Measurements from ENCODE around the gene TFEC. TPM values are rescaled to one million over a fixed set of nuclear protein-coding genes. Genes with fewer than 3 reads are reported as not detected.

TFEC gene
- total and polyA plus RNA-seq, 2 of the 4 experiments (the other 2 are of a cell fraction): under 0.01 to 0.02 TPM

DNA sequence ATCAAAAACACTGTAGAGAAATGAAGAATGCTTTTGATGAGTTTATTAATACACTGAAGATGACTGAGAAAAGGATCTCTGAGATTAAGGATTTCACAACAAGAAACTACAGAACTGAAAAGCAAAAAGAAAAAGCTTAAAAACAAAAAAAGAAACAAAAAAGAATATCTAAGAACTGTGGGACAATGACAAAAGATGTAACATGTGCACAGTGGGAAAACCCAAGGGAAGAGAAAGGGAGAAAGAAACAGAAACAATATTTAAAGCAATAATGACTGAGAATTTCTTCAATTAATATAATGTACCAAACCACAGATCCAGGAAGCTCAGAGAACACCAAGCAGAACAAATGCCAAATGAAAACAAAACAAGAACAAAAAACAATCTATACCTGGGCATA, 42.2 kb downstream of the TFEC start:
- no peak overlapping the region for H4K5ac ChIP-seq (ENCODE audit: low read depth, low read length)
- in situ Hi-C loops (cut with MboI; ENCODE audit: low sequenced_read_pairs) (no loop called here), dilution Hi-C loops (cut with HindIII; ENCODE audit: low sequenced_read_pairs, unreplicated experiment) (no loop called here), intact Hi-C loops (cut with micrococcal nuclease) (no loop called here)
- H3K4me2 ChIP-seq (ENCODE audit: low read depth, low read length): no peak overlapping the region
- no peak overlapping the region for H2BK20ac ChIP-seq (ENCODE audit: low read depth, low read length)
- H3K4ac ChIP-seq (ENCODE audit: low read depth, low read length): no peak overlapping the region
- no peak overlapping the region for H3K56ac ChIP-seq (ENCODE audit: extremely low read depth, insufficient read depth, low read length)
- ChIA-PET CTCF (no interaction called here), POLR2A (ENCODE audit: unreplicated experiment) (no interaction called here)
- H3K9me1 ChIP-seq (ENCODE audit: insufficient read depth, low read length): no peaks in the 10 kb centered on the region; the same call in 1 of the 2 replicates
- H3K9me3 ChIP-seq (ENCODE audit: control insufficient read depth, insufficient read depth, low read length): no peaks in the 10 kb centered on the region
- no peak overlapping the region for H2BK120ac ChIP-seq (ENCODE audit: low read depth, low read length)
- no peaks in the 10 kb centered on the region for H3K27me3 ChIP-seq (ENCODE audit: control insufficient read depth, insufficient read depth, low read length)
- no peak overlapping the region for H4K8ac ChIP-seq (ENCODE audit: low read depth in 2 of 2, low read length in 2 of 2)
- no peak overlapping the region for H3K4me3 ChIP-seq (ENCODE audit: insufficient read depth, low read depth, low read length)
- H3K23ac ChIP-seq (ENCODE audit: low read depth, low read length): no peak overlapping the region
- no peaks in the 10 kb centered on the region for H3K79me1 ChIP-seq (ENCODE audit: low read depth in 1 of 2, low read length in 2 of 2)
- BruUV-seq (replicated peaks): no TSS peak
- H3K9ac ChIP-seq (ENCODE audit: low read depth, low read length): no peak overlapping the region
- no peak for DNase-seq
- no peaks in the 10 kb centered on the region for H4K20me1 ChIP-seq (ENCODE audit: insufficient read depth, low read length)
- H3K18ac ChIP-seq (ENCODE audit: low read depth, low read length): no peak overlapping the region
- H3K14ac ChIP-seq (replicated peaks; ENCODE audit: low read depth, low read length): no peak overlapping the region
- no peak overlapping the region for H2AFZ ChIP-seq (replicated peaks; ENCODE audit: low read length, poor library complexity)
- ATAC-seq (ENCODE audit: low read depth): no peak
- TF ChIP-seq RAD21 (IDR thresholded peaks at IDR 0.05; ENCODE audit: low read length) (no peak), NFE2L2 (IDR thresholded peaks at IDR 0.05; ENCODE audit: low read depth, low read length) (no peak), MXI1 (IDR thresholded peaks at IDR 0.05; ENCODE audit: borderline replicate concordance, low read depth, low read length) (no peak), FOS (IDR thresholded peaks at IDR 0.05; ENCODE audit: low read depth, low read length) (no peak), MAFK (IDR thresholded peaks at IDR 0.05; ENCODE audit: low read depth, low read length) (no peak), RCOR1 (IDR thresholded peaks at IDR 0.05; ENCODE audit: insufficient replicate concordance, low read length) (no peak), CEBPB (IDR thresholded peaks at IDR 0.05; ENCODE audit: low read depth, low read length) (no peak), BHLHE40 (IDR thresholded peaks at IDR 0.05; ENCODE audit: low read depth, low read length) (no peak), SMC3 (IDR thresholded peaks at IDR 0.05; ENCODE audit: low read depth, low read length) (no peak), RFX5 (IDR thresholded peaks at IDR 0.05; ENCODE audit: low read depth, low read length) (no peak), USF2 (IDR thresholded peaks at IDR 0.05; ENCODE audit: low read depth, low read length) (no peak), ELK1 (IDR thresholded peaks at IDR 0.05; ENCODE audit: borderline replicate concordance, low read depth, low read length) (no peak), CHD1 (IDR thresholded peaks at IDR 0.05; ENCODE audit: low read depth, low read length) (no peak), POLR2A (IDR thresholded peaks at IDR 0.05; ENCODE audit: low read depth, low read length) (no peak), MAZ (IDR thresholded peaks at IDR 0.05; ENCODE audit: borderline replicate concordance, low read depth, low read length) (no peak)
- TF ChIP-seq, protein P1, sequence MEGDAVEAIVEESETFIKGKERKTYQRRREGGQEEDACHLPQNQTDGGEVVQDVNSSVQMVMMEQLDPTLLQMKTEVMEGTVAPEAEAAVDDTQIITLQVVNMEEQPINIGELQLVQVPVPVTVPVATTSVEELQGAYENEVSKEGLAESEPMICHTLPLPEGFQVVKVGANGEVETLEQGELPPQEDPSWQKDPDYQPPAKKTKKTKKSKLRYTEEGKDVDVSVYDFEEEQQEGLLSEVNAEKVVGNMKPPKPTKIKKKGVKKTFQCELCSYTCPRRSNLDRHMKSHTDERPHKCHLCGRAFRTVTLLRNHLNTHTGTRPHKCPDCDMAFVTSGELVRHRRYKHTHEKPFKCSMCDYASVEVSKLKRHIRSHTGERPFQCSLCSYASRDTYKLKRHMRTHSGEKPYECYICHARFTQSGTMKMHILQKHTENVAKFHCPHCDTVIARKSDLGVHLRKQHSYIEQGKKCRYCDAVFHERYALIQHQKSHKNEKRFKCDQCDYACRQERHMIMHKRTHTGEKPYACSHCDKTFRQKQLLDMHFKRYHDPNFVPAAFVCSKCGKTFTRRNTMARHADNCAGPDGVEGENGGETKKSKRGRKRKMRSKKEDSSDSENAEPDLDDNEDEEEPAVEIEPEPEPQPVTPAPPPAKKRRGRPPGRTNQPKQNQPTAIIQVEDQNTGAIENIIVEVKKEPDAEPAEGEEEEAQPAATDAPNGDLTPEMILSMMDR (conservative IDR thresholded peaks at IDR 0.05; ENCODE audit: low read depth, low read length): no peak
- no peak overlapping the region for H4K91ac ChIP-seq (ENCODE audit: insufficient read depth, low read depth, low read length)
- no peak overlapping the region for H2BK15ac ChIP-seq (ENCODE audit: low read depth, low read length)
- no peak overlapping the region for H2BK5ac ChIP-seq (ENCODE audit: low read depth, low read length, poor library complexity, severe bottlenecking)
- H2AK5ac ChIP-seq (ENCODE audit: low read depth, low read length): no peak overlapping the region
- no peaks in the 10 kb centered on the region for H3K36me3 ChIP-seq (ENCODE audit: control insufficient read depth, insufficient read depth, low read length)
- H3K4me1 ChIP-seq (ENCODE audit: control insufficient read depth, insufficient read depth, low read length): no peaks in the 10 kb centered on the region
- H3K27ac ChIP-seq (ENCODE audit: insufficient read depth, low read length): no peak overlapping the region
- no peak overlapping the region for H2AK9ac ChIP-seq (replicated peaks; ENCODE audit: low read depth, low read length, poor library complexity)
